KOPT-K1 (cell line): Measurements from ENCODE around the gene HAUS8.

ENCODE experiments used
- H3K27ac ChIP-seq: fragments of 200-600 bp; sonication (generic); 2 replicates; pipeline ENCODE4 v1.5.1; 2016; ENCODE audit warnings: antibody characterized with exemption, mild to moderate bottlenecking, low read depth, low read length; ENCODE audit not compliant: poor library complexity, severe bottlenecking
- H3K36me3 ChIP-seq: fragments of 200-600 bp; sonication (generic); 2 replicates; pipeline ENCODE4 v1.5.1; 2017; ENCODE audit warnings: antibody characterized with exemption, mild to moderate bottlenecking, low read length, moderate library complexity; ENCODE audit not compliant: insufficient read depth
- H3K9me3 ChIP-seq: fragments of 200-600 bp; sonication (generic); 2 replicates; pipeline ENCODE4 v1.5.1; 2017; ENCODE audit warnings: antibody characterized with exemption, low read length, mild to moderate bottlenecking; ENCODE audit not compliant: insufficient read depth, poor library complexity, severe bottlenecking

The HAUS8 gene

DNA sequence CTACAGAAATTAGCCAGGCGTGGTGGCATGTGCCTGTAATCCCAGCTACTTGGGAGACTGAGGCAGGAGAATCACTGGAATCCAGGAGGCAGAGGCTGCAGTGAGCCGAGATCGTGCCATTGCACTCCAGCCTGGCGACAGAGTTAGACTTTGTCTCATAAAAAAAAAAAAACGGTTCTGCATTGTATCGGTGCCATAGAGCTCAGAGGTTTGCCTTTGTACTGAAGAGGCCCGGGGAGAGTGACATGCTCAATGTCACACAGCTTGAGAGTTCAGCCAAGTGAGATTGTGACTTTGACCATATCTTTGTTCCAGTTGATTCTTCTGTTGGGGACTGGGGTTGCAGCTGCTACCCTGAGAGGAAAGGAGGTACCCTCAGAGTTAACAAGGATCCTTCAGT is 4.3 kb downstream of the HAUS8 start:
- H3K36me3 ChIP-seq, result peaks cover 71% of the 10 kb centered on the region
- H3K9me3 ChIP-seq, result no peaks in the 10 kb centered on the region

GRCh38 chr19:17070421-17070820 is 4.8 kb downstream of the HAUS8 start:
- no peak overlapping the region for H3K27ac ChIP-seq
- H3K36me3 ChIP-seq, result peaks cover 76% of the 10 kb centered on the region
- H3K9me3 ChIP-seq, result no peaks in the 10 kb centered on the region

More for the DNA sequence above, 4.3 kb downstream of the HAUS8 start:
- no peak overlapping the region for H3K27ac ChIP-seq

DNA sequence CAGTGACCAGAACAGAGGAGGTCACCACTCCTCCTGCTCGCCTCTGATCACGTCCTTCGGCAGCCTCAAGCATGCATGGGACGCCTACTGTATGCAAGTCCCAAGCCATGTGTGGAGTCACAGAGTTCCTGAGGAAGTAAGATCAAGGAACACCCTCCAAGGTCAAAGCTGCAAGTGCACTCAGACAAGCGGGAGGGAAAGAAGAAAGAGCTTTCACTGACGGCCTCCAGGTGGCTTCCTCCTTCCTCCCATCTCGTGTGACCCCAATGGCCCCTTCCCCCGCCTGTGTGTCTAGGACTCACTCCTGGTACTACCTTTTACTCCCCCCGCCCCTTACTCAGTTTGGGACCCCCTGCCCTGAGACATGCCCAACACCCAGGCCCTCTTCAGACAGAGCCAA is 6.1 kb downstream of the HAUS8 start:
- Histone ChIP-seq H3K27ac (no peak overlapping the region), H3K9me3 (no peaks in the 10 kb centered on the region), H3K36me3 (peaks cover 89% of the 10 kb centered on the region)

- Histone ChIP-seq H3K36me3 (peaks cover 94% of the 10 kb centered on the region), H3K27ac (no peak overlapping the region), H3K9me3 (no peaks in the 10 kb centered on the region)
Observed at GRCh38 chr19:17063428-17063827, 11.8 kb downstream of the HAUS8 start.

DNA sequence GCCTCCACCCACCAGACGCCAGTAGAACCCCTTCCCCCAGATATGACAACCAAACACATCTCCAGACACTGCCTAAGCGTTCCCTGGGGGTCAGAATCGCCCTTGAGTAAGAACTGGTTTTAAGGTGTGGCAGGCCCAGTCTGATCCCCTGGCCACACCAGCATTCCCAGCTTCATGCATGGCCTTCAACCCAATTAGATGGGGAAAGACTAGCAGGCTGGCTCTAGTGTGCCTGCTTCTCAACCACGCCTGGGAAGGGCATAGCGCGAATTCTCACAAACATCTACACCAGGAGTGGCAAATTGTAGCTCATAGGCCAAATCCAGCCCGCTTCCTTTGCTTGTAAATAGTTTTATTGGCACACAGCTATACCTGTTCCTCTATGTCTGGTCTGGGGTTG is 13.6 kb downstream of the HAUS8 start:
- Histone ChIP-seq H3K36me3 (peaks cover 99% of the 10 kb centered on the region), H3K9me3 (no peaks in the 10 kb centered on the region), H3K27ac (no peak overlapping the region)

- Histone ChIP-seq H3K27ac (no peak overlapping the region), H3K36me3 (peaks cover 99% of the 10 kb centered on the region), H3K9me3 (no peaks in the 10 kb centered on the region)
Observed at GRCh38 chr19:17061205-17061604, 14.0 kb downstream of the HAUS8 start.

- no peak overlapping the region for H3K27ac ChIP-seq
- H3K9me3 ChIP-seq, result no peaks in the 10 kb centered on the region
- peaks cover 99% of the 10 kb centered on the region for H3K36me3 ChIP-seq
Observed at GRCh38 chr19:17060802-17061201, 14.4 kb downstream of the HAUS8 start.

- peaks cover 99% of the 10 kb centered on the region for H3K36me3 ChIP-seq
- H3K9me3 ChIP-seq, result no peaks in the 10 kb centered on the region
- H3K27ac ChIP-seq, result no peak overlapping the region
Observed at GRCh38 chr19:17058236-17058635, 17.0 kb downstream of the HAUS8 start.

- H3K36me3 ChIP-seq, result peaks cover 99% of the 10 kb centered on the region
- H3K9me3 ChIP-seq, result no peaks in the 10 kb centered on the region
- H3K27ac ChIP-seq, result no peak overlapping the region
Observed at GRCh38 chr19:17055636-17056035, 19.6 kb downstream of the HAUS8 start.

DNA sequence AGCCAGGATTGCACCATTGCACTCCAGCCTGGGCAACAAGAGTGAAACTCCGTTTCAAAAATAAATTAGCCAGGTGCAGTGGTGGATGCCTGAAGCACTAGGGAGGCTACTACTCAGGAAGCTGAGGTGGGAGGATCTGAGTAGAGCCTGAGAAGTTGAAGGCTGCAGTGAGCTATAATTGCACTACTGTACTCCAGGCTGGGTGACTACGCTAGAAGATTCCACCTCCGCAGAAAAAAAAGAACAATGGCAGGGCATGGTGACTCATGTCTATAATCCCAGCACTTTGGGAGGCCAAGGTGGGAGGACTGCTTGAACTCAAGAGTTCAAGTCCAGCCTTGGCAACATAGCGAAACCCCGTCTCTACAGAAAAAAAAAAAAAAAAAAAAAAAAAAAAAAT is 20.5 kb downstream of the HAUS8 start:
- Histone ChIP-seq H3K36me3 (peaks cover 99% of the 10 kb centered on the region), H3K9me3 (no peaks in the 10 kb centered on the region), H3K27ac (no peak overlapping the region)

GRCh38 chr19:17052439-17052838 is 22.8 kb downstream of the HAUS8 start:
- H3K36me3 ChIP-seq, result peaks cover 99% of the 10 kb centered on the region
- no peaks in the 10 kb centered on the region for H3K9me3 ChIP-seq
- no peak overlapping the region for H3K27ac ChIP-seq

- no peaks in the 10 kb centered on the region for H3K9me3 ChIP-seq
- peaks cover 82% of the 10 kb centered on the region for H3K36me3 ChIP-seq
- no peak overlapping the region for H3K27ac ChIP-seq
Observed at GRCh38 chr19:17049711-17050280, 25.5 kb downstream of the HAUS8 start.

- no peak overlapping the region for H3K27ac ChIP-seq
Observed at GRCh38 chr19:17048885-17049453, 26.3 kb downstream of the HAUS8 start.

GRCh38 chr19:17045907-17046502 is 29.2 kb downstream of the HAUS8 start:
- Histone ChIP-seq H3K36me3 (peaks cover 44% of the 10 kb centered on the region), H3K9me3 (no peaks in the 10 kb centered on the region), H3K27ac (no peak overlapping the region)

More at GRCh38 chr19:17048885-17049453, 26.3 kb downstream of the HAUS8 start:
- H3K36me3 ChIP-seq, result peaks cover 74% of the 10 kb centered on the region
- H3K9me3 ChIP-seq, result no peaks in the 10 kb centered on the region

GRCh38 chr19:17043744-17044143 is 31.5 kb downstream of the HAUS8 start:
- no peak overlapping the region for H3K27ac ChIP-seq
- H3K9me3 ChIP-seq, result no peaks in the 10 kb centered on the region
- peaks cover 21% of the 10 kb centered on the region; the same call in 1 of the 2 replicates for H3K36me3 ChIP-seq

DNA sequence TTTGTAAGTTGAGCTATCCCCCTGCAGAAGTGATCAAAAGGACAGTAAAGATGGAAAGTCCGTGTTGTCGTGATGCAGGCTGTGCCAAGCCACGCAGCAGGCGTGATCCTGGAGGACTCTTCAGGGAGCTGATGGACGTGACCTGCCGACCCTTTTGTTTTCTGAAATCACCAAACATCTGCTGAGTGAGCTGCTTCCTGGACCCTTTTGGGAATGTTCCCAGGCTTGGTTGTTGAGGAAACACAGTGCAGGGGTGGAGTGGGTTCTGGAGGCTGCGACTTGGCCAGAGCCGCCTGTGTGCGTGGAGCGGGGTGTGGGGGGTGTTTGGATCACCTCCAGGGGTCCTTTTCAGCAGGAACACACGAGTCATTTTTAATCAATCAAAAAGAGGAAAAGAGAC is 33.3 kb downstream of the HAUS8 start:
- Histone ChIP-seq H3K36me3 (peaks cover 5% of the 10 kb centered on the region; the same call in 1 of the 2 replicates), H3K9me3 (no peaks in the 10 kb centered on the region), H3K27ac (no peak overlapping the region)
